ENCODE results near the gene GNB4. TPM values are rescaled to one million over a fixed set of nuclear protein-coding genes. Genes with fewer than 3 reads are reported as not detected.

The GNB4 gene
- total RNA-seq, 1 donor from 2014 or later = 70.5 TPM

DNA sequence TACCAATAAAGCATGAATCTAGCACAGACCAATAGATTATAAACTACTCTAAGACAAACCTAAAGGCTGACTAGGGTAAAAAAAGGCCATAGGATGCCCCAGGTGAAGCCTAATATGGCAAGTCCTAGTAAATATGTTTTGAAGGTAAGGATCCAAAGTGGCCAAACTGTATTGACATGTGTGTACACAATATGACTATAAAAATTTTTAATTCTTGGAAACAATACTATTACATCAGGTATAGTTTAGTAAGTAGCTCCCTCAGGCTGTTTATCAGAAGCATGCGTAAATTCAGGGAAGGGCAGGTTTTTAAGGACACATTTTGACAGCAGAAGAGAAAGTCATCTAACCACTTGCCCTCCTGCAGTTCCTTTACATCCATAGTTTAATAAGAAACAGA lies 18.8 kb downstream of the GNB4 start:
- DNase-seq = no peak

DNA sequence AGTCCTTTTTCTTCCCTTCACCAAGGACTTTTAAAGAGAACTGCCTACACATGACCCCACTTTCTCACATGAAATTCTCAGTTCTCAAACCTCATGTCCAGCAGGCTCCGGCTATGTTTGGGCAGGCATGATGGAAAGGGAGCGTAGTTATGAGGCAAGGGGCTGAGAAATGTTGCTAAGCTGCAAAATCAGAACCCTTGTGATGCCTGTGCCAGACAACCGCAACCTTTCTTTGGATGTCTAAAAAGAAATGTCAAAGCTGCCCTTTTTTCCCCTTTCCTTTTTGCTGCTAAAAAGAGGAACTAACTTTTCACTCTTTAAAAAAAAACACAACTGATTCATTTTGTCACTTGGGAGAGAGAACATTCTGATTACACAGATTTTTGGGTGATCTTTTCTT lies 19.2 kb downstream of the GNB4 start:
- no peak for DNase-seq

DNA sequence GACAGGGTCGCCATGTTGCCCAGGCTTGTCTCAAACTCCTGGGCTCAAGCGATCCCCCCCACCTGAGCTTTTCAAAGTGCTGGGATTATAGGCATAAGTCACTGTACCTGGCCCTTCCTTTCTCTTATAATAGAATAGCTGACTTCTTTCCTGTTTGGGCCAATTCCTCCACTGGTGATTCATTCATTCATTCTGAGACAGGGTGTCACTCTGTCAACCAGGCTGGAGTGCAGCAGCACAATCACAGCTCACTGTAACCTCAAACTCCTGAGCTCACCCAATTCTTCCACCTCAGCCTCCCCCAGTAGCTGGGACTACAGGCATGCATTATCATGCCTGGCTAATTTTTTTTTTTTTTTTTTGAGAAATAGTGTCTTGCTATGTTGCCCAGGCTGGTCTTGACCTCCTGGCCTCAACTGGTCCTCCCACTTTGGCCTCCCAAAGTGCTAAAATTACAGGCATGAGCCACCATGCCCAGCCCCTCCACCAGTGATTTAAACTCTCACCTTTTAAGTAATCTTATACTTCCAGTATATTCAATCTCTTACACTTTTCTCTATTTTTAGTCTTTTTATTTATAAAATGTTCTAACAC lies 20.9 kb downstream of the GNB4 start:
- peak; percentile 21 for DNase-seq

DNA sequence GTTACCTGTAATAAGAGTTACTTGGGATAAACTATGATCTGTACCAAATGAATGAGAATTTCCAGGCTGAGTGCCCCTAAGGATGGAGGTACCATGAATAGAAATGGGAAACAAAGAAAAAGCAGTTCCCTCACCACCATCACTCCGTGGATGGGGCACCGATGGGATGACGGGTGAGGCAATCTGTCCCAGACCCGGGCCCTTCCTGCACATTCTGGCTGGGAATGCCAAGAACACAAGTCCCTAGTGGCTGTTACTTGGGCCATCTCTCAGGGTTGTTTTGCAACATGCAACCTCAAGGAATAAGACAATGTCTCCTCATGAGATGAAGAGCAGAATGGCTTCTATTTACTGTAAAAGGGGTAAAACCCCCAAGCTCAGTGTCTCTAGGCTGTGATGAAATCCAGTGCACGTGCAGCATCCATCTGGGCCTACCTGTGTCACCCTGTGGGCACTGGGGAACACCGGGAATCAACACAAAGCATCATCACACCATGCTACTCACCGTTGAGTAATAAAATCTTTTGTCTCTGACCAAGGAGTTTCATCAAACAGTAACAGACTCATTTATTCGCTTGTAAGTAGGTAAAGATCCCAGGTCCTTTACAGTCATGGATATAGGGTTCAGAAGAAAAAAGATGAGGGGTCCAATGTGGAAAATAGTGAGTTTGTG lies 22.3 kb downstream of the GNB4 start:
- no peak for DNase-seq

DNA sequence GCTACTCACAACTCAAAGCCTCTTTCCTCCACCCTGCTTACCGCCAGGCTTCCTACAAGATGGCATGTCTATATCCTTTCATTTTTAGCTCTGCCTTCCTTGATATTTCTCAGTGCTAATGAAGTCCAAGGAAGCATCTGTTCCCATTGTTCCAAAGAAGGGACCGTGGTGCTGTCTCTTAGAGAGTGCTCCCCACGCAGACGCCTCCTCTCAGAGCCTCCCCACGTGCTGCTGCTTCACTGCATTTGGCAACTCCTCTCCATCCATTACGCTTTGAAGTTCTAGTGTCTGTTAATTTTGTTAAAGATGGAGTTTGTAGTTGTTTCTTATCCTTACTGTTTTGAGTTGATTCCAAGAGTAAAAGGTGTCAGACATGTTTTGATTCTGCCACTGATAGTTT lies 26.2 kb downstream of the GNB4 start:
- DNase-seq = no peak

DNA sequence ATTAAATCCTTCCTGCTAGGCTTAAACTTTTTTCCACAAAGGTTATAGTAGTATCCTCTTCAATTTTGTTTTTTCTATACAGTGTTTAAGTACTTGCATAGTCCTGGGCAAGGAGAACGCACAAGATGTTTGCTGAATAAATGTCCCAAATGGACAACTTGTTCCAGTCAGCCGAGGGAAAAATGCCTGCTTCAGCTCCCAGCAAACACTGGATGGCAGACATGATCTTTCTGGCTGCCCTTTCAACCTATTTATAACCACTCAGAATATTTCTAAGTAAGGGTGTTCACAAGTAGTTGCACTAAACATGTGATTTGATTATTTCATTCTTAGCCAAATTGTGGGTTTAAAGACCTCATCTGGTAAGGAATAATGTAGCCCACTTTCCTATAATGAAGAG lies 29.8 kb downstream of the GNB4 start:
- peak; percentile 62 for DNase-seq

DNA sequence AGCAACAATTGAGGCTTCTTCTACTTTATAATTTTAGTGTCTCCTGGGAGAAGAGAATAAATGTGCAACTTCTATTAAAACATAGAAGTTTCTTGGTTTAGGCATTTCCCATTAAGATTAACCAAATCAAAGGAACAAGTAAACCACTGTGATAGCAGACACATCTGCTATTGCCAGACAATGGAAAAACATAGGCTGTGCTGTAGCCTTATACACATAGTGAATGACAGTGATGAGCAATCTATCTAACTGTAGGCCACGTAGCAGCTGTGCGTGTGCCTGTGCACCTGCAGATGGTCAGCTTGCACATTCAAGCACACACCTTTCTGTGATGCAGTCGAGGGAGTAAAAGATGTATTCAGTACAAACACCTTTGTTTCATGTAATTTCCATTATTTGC lies 32.7 kb downstream of the GNB4 start:
- no peak for DNase-seq

DNA sequence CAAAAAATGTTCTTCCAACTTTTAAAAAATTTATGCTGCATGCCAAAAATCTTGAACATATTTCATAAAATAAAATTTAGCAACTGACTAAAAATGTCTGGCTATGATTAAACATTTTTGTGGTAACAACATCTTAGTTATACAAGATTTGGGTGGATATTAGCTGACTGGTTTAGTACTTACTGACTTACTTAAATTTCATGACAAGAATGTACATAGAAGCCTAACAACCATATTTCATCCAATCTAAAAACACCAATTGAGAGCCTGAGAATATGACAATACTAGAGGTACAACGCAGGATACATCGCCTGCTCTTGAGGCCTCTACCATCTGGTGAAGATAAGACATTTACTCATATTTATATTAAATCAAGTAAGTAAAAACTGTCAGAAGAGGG lies 34.6 kb downstream of the GNB4 start:
- no peak for DNase-seq

DNA sequence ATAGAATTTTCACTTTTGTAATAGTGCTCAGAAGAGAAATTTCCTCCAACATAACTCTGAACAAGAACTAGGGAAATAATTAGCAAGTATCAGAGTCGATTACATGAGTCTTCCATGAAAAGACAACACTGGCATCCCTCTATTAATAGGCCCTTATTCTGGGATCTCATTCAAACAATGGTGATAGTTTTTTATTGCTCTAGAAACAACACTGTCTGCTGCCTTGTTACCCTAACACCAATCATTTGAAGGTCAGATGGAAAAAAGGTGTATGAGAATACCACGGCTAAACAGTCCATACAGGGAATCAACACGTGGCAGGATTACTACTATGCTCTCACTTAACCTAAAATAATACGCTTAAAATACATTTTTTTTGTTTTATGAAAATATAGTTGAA lies 35.9 kb downstream of the GNB4 start:
- no peak for DNase-seq

DNA sequence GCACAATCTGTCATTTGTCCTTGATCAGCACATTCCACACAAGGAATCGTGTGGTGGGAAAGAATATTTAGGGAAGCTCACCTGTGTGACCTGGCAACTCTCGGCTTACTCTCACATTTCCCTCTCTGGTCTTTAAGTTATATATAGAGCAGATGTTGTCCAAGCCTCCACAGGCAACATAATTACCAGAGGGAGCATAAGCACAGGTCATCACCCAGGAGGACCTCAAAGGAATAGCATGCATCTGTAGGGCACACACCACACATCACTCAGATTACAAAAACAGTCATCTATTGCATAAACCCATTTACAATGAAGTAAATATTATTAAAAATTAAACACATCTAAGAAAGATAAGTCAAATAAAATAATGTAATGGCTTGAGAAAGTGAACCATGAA lies 36.5 kb downstream of the GNB4 start:
- no peak for DNase-seq

DNA sequence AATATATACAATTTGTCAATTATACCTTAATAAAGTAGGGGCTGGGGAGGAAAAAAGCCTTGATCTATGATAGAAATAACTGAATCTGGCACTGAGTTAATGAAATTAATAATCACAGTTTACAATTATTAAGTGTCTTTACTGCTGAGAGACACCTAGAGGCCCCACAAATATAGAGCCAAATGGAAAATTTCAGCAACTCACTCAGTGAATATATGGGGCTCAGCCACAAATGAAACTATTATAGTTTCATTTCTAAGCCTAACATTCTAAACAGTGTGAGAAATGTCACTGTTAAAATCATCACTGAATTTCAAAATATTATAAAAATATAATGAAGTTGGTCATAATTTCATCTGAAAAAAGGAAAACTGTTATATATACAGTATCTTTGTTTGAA lies 40.3 kb downstream of the GNB4 start:
- no peak for DNase-seq

DNA sequence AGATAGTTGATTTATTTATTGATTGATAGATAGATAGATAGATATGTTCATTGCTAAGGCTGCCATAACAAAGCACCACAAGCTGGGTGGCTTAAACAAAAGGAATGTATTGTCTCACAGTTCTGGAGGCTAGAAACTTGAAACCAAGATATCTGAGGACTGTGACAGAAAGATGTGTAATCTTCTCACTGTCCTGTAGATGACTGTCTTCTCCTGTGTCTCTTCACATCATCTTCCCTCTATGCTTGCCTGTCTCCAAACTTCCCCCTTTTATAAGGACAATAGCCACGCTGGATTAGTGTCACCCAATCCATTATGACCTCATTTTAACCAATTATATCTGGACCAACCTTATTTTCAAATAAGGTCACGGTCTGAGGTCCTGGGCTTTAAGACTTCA lies 40.9 kb downstream of the GNB4 start:
- no peak for DNase-seq

DNA sequence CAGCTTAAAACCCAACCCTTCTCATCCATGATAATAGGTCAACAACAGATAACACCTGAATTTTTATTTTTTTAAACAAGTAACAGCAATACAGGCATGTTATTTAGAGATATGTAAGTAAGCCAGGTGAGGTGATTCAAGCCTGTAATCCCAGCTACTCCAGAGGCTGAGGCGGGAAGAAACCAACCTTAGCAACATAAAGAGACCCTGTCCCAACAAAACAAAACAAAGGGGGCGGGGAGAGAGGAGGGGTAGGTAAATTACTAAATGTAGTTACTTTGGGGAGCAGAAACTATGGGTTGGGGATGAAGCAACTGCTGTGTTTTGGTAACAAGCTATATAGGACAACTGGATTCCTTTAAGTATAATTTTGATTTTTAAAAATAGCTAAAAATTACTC lies 47.0 kb downstream of the GNB4 start:
- DNase-seq = no peak

DNA sequence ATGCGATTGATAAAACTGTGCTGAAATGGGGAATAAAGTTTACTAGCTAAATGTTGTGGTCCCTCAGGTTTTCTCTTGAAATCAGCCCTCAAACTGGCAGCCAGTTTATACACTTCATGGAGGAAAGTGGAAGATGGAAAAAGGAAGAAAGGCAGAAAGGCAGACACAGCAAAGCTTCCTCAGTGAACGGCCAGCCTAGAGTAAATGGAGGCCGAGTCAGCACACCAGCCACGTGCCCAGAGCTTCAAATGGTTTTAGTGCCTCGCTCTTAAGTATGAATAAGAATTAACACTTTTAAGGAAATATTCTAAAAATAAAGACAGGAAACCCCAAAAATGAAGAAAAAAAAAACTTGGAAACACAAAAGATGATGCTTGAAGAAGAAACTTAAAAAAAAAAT lies 48.3 kb downstream of the GNB4 start:
- DNase-seq = no peak

DNA sequence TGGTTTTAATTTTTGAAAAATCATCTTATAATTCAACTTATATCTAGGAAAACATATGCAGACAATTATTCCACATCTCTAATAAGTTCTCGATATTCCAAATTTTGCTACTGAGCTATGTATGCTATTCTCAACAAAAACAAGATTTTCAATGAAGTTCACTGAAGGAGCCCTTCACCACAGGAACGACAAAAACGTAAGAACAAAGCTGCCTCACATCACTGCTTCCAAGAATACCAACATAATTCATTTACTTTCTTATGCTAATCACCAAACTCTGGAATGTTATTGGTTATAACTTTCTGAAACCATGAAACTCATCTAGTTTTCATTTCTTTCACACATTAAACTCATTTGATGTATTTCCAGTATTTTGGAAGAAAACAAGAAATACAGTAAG lies 49.7 kb downstream of the GNB4 start:
- no peak for DNase-seq

DNA sequence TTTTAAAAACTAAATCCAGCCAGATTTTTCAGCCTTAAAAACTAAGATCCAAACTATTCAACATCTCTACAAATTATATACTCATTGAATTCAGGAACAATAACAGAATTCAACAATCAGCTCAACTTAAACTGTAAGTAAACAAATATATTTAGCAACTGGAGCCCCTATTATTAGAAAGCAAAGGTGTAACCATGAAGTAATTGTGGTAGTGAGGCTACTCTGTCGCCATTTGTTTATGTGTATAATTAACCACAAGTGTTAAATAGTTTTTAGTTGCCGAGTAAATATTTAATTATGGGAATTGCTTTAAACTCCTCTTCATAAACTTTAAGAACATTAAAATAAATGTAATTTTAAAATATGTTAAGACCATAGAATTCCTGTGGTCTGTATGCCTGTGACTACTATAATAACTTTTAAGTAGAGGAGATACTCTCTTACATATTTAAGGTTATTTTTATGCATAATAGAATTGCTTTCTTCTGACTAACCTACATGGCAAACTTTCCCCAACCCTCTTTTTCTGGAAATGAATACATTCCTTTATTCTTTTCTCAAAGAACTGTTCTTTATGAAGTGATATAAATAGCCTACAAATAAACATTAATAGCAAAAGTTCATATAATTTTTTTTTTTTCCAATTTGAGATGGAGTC lies 52.6 kb downstream of the GNB4 start:
- no peak for DNase-seq

DNA sequence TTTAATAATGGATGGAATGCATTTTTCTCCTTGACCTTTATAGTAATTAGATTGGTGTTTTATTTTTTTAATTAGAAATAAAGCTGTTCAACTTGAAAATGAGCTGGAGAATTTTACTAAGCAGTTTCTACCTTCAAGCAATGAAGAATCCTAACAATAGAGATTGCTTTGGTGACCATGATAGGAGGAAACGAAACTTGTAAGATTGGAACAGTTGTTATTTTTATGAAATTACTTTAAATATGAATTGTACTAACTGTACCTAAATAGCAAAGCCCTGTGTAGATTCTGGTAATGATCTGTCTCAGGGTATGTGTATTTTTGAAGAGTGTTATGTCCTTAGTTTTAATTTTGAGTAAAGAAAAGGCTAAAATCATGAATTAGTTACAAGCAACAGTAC lies 59.4 kb downstream of the GNB4 start:
- DNase-seq = no peak

DNA sequence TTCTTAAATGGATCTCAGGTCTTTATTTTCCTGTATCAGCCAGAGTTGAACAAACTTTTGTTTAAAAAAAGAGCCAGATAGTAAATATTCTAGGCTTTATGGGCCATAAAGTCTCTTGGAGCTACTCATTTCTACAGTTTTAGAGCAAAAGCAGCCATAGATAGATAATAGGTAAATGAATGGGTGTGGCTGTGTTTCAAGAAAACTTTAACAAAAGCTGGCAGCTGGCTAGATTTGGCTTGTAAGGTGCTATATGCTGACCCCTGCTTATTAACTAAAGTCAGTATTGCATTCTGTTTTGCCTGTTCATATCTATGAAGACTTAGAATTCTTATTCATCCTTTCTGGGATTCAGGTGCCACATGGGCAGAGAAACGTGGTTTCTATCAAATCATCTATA lies 74.8 kb downstream of the GNB4 start:
- DNase-seq = no peak

DNA sequence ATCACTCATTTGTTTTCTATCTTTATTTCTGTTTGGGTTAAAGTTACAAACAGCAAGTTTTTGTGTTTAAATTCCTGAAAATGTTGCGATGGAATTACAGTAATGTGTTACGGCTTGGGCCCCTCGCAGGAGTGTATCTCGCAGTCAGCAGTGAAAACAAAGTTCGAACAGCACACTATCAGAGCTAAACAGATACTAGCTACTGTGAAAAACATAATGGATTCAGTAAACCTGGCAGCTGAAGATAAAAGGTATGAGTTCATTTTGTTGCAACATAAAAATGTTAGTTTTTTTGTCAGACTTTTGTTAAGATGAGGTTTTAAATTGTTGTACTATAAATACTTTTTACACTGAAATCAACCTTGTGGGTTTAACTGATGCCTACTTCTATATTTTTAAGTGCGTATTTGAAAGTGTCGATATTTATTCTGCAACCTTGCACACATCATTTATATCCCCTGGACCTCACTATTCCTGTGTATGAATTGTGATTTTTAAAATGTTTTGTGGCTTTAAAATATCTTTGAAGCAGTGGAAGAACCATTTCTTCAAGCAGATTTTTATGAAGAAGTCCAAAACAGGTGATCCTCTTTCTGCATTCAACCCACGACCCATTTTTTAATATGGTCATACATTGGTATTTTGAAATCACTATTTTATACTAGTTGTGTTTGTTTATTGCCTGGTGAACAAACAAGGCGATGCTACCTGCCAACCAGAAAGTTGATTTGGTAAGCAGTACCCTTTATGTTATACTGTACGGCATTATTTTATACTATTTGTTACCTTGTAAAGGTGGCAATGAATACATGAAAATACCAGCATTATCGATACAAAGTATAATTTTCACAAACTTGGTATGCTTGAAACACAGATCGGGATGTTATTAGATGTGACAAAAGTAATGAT lies 75.9 kb downstream of the GNB4 start:
- no peak for DNase-seq

DNA sequence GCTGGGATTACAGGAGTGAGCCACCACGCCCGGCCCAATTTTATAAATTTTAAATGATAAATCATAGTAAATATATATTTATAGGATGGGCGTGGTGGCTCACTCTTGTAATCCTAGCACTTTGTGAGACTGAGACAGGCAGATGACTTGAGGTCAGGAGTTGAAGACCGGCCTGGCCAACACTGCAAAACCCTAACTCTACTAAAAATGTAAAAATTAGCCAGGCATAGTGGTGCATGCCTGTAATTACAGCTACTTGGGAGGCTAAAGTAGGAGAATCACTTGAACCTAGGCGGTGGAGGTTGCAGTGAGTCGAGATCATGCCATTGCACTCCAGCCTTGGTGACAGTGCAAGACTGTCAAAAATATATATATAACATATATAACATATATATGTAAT lies 77.3 kb downstream of the GNB4 start:
- no peak for DNase-seq

DNA sequence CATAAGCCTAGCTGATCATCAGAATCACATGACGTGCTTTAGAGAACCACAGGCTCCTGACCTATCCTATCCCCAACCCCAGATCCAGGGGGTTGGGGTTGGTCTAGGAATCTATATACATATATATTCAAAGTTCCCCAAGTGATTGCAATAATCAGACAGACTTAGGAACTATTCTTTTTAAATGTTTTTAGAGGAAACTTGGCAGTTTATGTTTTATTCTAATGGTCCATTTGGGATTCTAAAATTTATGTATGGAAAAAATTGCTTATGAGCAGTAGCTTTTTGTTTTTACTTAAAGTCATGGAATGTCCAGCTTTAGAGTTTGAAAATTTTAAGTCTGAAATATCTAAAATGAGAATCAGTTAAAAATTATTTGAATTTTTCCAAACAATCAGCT lies 81.6 kb downstream of the GNB4 start:
- DNase-seq = no peak

DNA sequence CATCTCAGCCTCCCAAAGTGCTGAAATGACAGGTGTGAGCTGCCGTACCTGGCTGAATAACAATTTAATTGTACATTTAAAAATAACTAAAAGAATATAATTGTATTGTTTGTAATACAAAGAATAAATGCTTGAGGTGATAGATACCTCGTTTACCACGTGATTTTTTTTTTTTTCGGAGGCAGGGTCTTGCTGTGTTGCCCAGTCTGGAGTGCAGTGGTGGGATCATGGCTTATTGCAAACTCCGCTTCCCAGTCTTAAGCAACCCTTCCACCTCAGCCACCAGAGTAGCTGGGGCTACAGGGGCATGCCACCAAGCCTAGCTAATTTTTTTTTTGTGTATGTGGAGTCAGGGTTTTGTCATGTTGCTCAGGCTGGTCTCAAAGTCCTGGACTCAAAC lies 87.9 kb downstream of the GNB4 start:
- no peak for DNase-seq

DNA sequence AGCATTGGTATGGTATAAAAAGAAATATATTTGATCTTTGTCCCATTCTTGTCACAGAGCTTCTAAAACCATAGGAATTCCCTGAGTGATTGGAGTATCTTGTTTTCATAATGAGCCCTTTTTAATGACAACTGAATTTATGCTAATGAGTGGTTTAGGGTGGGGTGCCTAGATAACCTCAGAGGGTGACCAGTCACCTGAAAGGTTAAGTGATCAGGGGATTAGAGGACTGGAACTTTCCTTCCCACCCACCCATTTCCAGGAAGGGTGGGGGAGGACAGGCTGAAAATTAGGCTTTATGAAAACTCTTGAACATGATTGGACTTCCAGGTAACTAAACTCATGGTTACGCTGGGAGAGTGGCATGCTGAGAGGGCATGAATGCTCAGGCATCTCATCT lies 95.3 kb downstream of the GNB4 start:
- DNase-seq = no peak
